HG02870 (cell line): ENCODE results near the gene UNC80.

Experiments used
- ATAC-seq: cut with Tn5 transposase; IDR thresholded peaks from one replicate; pipeline ENCODE4 v1.9.1; 2021; ENCODE audit warnings: mild to moderate bottlenecking, moderate library complexity; ENCODE audit not compliant: unreplicated experiment

The UNC80 gene

GRCh38 chr2:209960676-209961630, 189.3 kb downstream of the UNC80 start:
- ATAC-seq: peak; percentile 91

DNA sequence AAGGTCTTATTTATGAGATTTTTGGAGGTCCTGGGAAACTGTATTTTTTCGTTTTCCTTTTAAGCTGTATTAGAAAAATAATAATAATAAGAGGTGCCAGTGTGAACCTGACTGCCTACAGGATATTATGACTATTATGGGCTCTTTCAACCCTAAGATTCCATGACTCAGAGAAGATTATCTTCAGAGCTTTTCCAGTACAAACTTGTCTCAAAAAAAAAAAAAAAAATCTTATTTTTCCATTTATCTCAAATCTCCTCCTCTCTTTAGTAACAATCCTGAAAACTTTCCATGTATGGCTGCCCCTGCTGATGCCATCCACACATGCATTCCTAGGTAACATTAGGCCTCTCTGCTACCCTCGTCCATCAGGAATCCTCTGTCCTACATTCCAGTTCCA, 194.1 kb downstream of the UNC80 start:
- ATAC-seq: no peak

- ATAC-seq: no peak
Observed at GRCh38 chr2:209969692-209970091, 198.1 kb downstream of the UNC80 start.

DNA sequence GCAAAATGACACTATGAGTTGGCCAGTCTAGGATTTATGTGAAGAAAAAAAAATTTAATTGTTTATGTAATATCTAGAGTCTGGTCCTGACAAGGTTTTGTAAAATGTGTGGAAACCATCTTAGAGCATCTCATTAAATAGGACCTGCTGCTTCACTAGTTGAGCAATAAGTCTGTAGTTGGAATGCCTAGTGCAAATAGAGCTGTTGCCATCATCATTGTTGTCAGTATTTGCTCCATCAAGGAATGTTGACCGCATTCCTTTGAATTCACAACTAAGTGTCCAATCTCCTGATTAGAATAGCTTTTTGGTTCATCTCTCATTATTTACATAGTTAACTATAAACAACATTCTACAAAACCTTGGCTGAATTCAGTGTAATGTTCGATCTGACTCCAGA, 198.6 kb downstream of the UNC80 start:
- no peak for ATAC-seq

DNA sequence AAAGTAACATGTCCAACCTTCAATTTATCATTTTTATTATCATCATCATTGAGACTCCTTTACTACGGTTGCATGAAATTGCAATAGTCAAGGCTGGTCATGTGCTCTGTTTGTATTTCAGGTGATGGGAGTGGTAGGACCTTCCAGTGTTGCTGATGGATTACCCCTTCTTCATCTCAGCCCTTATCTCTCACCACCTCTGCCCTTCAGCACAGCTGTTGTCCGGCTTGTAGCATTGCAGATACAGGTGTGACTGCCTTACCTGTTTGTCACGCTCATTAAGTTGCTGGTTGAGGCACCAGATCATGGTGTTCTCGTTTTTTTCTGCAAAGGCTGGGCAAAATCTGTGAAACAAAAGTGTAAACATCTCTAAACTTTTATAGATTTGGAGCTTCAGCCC, 199.1 kb downstream of the UNC80 start:
- ATAC-seq: no peak

- no peak for ATAC-seq
Observed at GRCh38 chr2:209973328-209973727, 201.7 kb downstream of the UNC80 start.

DNA sequence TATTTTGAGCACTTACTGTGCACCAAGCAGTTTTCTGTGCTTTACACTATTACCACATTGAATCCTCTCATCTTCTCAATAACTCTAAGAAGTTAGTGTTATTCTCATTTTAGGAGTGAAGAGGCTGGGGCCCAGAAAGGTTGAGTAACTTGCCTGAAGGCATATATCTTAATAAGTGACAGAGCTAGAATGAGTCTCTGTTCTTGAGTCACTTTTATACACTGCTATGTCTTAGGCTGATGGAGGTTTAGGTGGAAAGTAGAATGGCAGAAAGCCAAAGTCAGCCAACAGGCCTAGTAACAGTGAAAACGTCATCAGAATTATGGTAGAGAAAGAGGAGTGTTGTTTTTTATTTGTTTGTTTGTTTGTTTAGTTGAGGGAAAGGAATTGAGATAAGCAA, 202.9 kb downstream of the UNC80 start:
- ATAC-seq: no peak

- ATAC-seq: no peak
Observed at GRCh38 chr2:209976698-209977385, 205.2 kb downstream of the UNC80 start.

- peak; percentile 73 for ATAC-seq
Observed at GRCh38 chr2:209977386-209978239, 206.0 kb downstream of the UNC80 start.

DNA sequence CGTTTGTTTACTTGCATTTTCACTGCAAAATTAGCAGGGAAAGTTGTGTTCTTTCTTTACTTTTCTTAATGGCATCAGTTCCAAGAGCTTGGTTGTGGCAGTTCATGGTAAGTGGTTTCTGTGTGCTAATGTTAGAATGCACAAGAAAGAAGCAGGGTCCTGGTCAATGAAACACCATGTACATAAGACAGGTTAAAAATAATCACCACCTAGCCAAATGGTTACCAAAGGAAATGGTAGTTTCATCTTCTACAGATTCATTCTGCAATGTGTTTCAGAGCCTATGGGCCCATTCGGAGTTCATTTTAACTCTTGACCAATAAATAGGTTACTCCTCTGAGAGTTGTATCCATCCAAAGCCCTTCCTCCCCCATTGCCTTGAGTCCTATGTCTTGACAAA, 212.7 kb downstream of the UNC80 start:
- no peak for ATAC-seq

DNA sequence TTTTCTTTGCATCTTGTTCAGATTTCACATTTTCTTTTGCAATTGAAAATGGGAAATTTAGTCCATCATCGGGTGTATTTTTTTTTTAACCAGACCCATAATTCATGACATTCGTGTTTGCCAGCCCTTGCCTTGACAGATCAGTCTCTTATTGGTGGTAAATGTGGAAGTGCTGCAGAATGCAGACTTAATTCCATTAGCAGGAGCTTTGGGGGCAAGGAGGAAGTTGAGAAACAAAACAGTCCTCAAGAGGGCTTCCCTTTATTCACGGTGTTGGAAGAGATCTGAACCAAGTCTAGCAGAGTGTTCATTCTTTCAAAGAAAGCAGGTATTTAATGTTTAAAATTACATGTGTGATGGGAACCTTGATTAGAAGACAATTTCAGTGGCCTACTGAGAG, 214.2 kb downstream of the UNC80 start:
- no peak for ATAC-seq

DNA sequence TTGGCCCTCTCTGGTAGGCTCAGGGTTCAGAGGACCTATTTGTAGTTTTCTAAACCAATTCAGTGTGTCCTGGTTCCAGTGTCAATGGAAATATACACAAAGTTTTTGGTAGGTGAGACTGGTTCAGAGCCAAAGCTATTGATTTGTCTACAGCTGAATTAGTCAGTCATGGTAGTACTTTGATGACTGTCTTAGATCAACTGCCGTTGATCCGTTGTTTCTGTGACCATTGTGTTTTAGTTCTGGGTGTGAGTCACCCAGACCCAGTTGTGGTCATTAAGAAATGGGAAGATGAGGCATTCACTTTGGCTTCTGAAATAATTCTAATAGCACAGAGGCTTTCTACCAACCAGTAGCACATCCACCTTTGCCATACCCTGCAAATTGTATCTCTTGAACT, 214.8 kb downstream of the UNC80 start:
- ATAC-seq: no peak

- ATAC-seq: no peak
Observed at GRCh38 chr2:209988010-209988409, 216.4 kb downstream of the UNC80 start.

GRCh38 chr2:209990838-209991237, 219.2 kb downstream of the UNC80 start:
- ATAC-seq: no peak

DNA sequence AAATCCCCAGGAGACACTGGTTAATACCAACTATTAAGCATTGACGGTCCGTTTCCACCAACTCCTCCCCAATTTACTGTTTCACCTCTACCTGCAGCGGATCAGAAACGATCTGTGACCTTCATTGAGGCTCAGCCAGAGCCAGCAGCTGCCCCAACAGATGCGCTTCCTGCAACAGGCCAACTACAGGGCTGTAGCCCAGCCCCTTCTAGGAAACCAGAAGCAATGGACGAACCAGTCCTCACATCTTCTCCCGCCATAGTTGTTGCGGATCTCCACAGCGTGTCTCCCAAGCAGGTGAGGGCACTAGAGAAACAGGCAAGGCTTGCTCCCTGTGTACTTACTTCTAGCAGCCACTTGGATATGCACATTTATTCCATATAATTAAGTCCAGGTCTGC, 222.3 kb downstream of the UNC80 start:
- ATAC-seq: no peak

- no peak for ATAC-seq
Observed at GRCh38 chr2:209998596-209998995, 227.0 kb downstream of the UNC80 start.

DNA sequence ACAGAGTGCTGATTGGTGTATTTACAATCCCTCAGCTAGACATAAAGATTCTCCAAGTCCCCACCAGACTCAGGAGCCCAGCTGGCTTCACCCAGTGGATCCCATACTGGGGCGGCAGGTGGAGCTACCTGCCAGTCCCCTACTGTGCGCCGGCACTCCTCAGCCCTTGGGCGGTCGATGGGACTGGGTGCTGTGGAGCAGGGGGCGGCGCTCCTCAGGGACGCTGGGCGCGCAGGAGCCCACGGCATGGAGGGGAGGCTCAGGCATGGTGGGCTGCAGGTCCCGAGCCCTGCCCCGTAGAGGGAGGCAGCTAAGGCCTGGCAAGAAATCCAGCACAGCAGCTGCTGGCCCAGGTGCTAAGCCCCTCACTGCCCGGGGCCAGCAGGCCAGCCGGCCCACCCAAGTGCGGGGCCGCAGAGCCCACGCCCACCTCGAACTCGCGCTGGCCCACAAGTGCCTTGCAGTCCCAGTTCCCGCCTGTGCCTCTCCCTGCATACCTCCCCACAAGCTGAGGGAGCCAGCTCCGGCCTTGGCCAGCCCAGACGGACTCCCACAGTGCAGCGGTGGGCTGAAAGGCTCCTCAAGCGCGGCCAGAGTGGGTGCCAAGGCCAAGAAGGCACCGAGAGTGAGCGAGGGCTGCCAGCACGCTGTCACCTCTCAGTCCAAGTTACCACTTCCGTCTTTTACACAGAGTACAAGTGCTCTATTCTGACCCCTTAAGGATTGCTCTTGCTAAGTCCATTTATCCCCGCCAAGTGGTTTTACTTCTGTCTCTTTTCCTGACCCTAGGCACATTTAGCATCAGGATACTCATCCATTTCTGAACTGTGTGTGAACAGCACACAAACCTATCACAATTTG, 229.1 kb downstream of the UNC80 start:
- ATAC-seq: no peak

GRCh38 chr2:210002158-210003157, 230.8 kb downstream of the UNC80 start, which contains the start of gene RPE:
Gene RPE (plus strand): TSS chr2:210002638. CDS start chr2:210002662, 24 bp downstream.
- peak; percentile 99 for ATAC-seq

DNA sequence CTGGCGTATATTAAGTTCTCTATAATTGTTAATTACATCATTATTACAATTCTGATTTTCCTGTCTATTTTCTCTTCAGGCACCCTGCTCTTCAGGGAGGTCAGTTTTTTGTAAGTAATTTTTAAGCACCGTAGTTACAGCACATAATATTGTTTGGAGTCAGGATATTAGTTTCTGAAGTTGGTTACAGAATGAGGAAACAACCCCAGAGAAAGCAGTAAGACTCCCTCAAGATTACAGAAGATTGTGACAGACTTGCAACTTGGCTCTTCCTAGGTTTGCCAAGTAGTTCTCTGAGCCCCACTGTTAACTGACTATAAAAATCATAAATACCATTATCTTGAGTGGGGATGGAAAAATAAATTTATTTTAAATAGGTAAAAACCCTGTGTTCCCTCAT, 231.7 kb downstream of the UNC80 start:
- no peak for ATAC-seq
